SK-N-SH treated with all-trans-retinoic acid at 6 μM for 48 hours (cell line): ENCODE data around the gene ACOXL.

Experiments
- ATAC-seq: fragments of 200-7000 bp; cut with Tn5 transposase; 3 replicates; pipeline ENCODE4 v1.9.1; 2020; ENCODE audit warnings: mild to moderate bottlenecking, moderate library complexity
- ARNTL ChIP-seq: fragments of 450-650 bp; formaldehyde crosslinking; IDR thresholded peaks from 2 replicates; pipeline ENCODE4 v1.5.0; 2020; ENCODE audit warnings: low read depth, mild to moderate bottlenecking, moderate library complexity, borderline replicate concordance
- BACH2 ChIP-seq: fragments of 250-450 bp; sonication (Bioruptor Pico); IDR thresholded peaks from 2 replicates; pipeline ENCODE4 v1.9.0; 2021; ENCODE audit warnings: mild to moderate bottlenecking, borderline replicate concordance
- CREB5 ChIP-seq: fragments of 250-450 bp; sonication (Bioruptor Pico); IDR thresholded peaks from 2 replicates; pipeline ENCODE4 v1.5.1; 2020; ENCODE audit warnings: low read depth, mild to moderate bottlenecking, moderate library complexity
- CSDC2 ChIP-seq: fragments of 250-450 bp; sonication (Bioruptor Pico); IDR thresholded peaks from 2 replicates; pipeline ENCODE4 v1.5.0; 2020; ENCODE audit warnings: mild to moderate bottlenecking, moderate library complexity
- ESRRG ChIP-seq: fragments of 250-450 bp; sonication (Bioruptor Pico); IDR thresholded peaks from 2 replicates; pipeline ENCODE4 v1.6.1; 2021; ENCODE audit warnings: mild to moderate bottlenecking
- GLIS3 ChIP-seq: fragments of 250-450 bp; sonication (Bioruptor Pico); IDR thresholded peaks from 2 replicates; pipeline ENCODE4 v1.5.0; 2020; ENCODE audit warnings: mild to moderate bottlenecking, moderate library complexity
- ISL1 ChIP-seq: fragments of 250-450 bp; sonication (Bioruptor Pico); IDR thresholded peaks from 2 replicates; pipeline ENCODE4 v2.1.2; 2022; ENCODE audit warnings: mild to moderate bottlenecking, moderate library complexity
- PATZ1 ChIP-seq: fragments of 250-450 bp; sonication (Bioruptor Pico); IDR thresholded peaks from 2 replicates; pipeline ENCODE4 v1.8.0; 2020; ENCODE audit warnings: mild to moderate bottlenecking, moderate library complexity, borderline replicate concordance
- POU6F1 ChIP-seq: fragments of 250-450 bp; sonication (Bioruptor Pico); IDR thresholded peaks from 2 replicates; pipeline ENCODE4 v1.8.0; 2021; ENCODE audit warnings: low read depth, mild to moderate bottlenecking, moderate library complexity, borderline replicate concordance
- PPARA ChIP-seq: fragments of 250-450 bp; sonication (Bioruptor Pico); IDR thresholded peaks from 2 replicates; pipeline ENCODE4 v1.5.0; 2020; ENCODE audit warnings: mild to moderate bottlenecking, borderline replicate concordance
- RARB ChIP-seq: fragments of 250-450 bp; sonication (Bioruptor Pico); IDR thresholded peaks from 2 replicates; pipeline ENCODE4 v1.8.0; 2021; ENCODE audit warnings: mild to moderate bottlenecking, moderate library complexity
- SNAI2 ChIP-seq: fragments of 250-450 bp; sonication (Bioruptor Pico); IDR thresholded peaks from 2 replicates; pipeline ENCODE4 v1.5.0; 2020; ENCODE audit warnings: mild to moderate bottlenecking, moderate library complexity
- TCF4 ChIP-seq: fragments of 250-450 bp; sonication (Bioruptor Pico); IDR thresholded peaks from 2 replicates; pipeline ENCODE4 v1.8.0; 2021; ENCODE audit warnings: mild to moderate bottlenecking, moderate library complexity, borderline replicate concordance
- TOX ChIP-seq: fragments of 250-450 bp; sonication (Bioruptor Pico); IDR thresholded peaks from 2 replicates; pipeline ENCODE4 v1.8.0; 2021; ENCODE audit warnings: mild to moderate bottlenecking, moderate library complexity, borderline replicate concordance
- ZC3H10 ChIP-seq: fragments of 250-450 bp; sonication (Bioruptor Pico); IDR thresholded peaks from 2 replicates; pipeline ENCODE4 v1.5.1; 2021; ENCODE audit warnings: mild to moderate bottlenecking, moderate library complexity
- ZFP3 ChIP-seq: fragments of 250-450 bp; sonication (Bioruptor Pico); IDR thresholded peaks from 2 replicates; pipeline ENCODE4 v1.5.0; 2020; ENCODE audit warnings: mild to moderate bottlenecking, moderate library complexity
- ZFP30 ChIP-seq: fragments of 450-650 bp; formaldehyde crosslinking; IDR thresholded peaks from 2 replicates; pipeline ENCODE4 v1.5.0; 2022; ENCODE audit warnings: mild to moderate bottlenecking, moderate library complexity
- ZNF70 ChIP-seq: fragments of 450-650 bp; formaldehyde crosslinking; IDR thresholded peaks from 2 replicates; pipeline ENCODE4 v1.5.0; 2020; ENCODE audit warnings: mild to moderate bottlenecking, moderate library complexity
- TF ChIP-seq, protein P1 (sequence below): fragments of 250-450 bp; sonication (Bioruptor Pico); IDR thresholded peaks from 2 replicates; pipeline ENCODE4 v1.5.0; 2020; ENCODE audit warnings: mild to moderate bottlenecking, moderate library complexity
- TF ChIP-seq, protein P2 (sequence below): fragments of 250-450 bp; sonication (Bioruptor Pico); IDR thresholded peaks from 2 replicates; pipeline ENCODE4 v1.5.1; 2021; ENCODE audit warnings: mild to moderate bottlenecking, moderate library complexity

ACOXL gene

DNA sequence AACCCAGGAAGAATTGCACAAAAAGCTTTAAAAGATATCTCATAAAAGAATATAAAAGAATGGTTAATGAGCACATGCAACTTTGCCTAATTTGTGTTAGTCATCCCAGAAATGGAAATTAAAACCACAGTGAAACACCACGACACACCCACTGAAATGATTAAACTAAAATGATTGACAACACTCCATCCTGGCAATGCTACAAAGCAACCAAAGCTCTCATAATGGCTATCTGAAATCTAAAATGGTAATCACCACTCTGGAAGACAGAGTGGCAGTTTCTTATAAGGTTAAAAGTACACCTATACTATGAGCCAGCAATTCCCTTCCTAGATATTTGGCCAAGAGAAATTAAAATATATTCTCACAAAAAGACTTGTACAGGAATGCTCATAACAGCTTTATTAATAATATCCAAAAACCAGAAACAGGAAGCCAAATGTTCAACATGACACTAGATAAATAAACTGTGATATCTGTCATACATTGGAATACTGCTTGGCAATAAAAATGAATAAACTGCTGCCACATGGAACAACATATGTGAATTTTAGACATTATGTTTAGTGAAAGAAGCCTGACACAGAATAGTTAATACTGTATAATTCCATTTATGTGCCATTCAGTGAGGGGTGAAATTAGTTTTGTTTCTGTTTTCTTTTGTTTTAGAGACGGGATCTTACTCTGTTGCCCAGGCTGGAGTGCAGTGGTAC lies 283.1 kb downstream of the ACOXL start:
- ATAC-seq, result no peak
- TF ChIP-seq BACH2 (CRISPR knock-in tag), result no peak
- TF ChIP-seq POU6F1 (CRISPR knock-in tag), result no peak
- no peak for TF ChIP-seq ESRRG
- no peak for TF ChIP-seq TCF4 (CRISPR knock-in tag)
- TF ChIP-seq, protein P1, sequence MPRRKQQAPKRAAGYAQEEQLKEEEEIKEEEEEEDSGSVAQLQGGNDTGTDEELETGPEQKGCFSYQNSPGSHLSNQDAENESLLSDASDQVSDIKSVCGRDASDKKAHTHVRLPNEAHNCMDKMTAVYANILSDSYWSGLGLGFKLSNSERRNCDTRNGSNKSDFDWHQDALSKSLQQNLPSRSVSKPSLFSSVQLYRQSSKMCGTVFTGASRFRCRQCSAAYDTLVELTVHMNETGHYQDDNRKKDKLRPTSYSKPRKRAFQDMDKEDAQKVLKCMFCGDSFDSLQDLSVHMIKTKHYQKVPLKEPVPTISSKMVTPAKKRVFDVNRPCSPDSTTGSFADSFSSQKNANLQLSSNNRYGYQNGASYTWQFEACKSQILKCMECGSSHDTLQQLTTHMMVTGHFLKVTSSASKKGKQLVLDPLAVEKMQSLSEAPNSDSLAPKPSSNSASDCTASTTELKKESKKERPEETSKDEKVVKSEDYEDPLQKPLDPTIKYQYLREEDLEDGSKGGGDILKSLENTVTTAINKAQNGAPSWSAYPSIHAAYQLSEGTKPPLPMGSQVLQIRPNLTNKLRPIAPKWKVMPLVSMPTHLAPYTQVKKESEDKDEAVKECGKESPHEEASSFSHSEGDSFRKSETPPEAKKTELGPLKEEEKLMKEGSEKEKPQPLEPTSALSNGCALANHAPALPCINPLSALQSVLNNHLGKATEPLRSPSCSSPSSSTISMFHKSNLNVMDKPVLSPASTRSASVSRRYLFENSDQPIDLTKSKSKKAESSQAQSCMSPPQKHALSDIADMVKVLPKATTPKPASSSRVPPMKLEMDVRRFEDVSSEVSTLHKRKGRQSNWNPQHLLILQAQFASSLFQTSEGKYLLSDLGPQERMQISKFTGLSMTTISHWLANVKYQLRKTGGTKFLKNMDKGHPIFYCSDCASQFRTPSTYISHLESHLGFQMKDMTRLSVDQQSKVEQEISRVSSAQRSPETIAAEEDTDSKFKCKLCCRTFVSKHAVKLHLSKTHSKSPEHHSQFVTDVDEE (CRISPR knock-in tag), result no peak
- TF ChIP-seq TOX (CRISPR knock-in tag), result no peak
- TF ChIP-seq, protein P2, sequence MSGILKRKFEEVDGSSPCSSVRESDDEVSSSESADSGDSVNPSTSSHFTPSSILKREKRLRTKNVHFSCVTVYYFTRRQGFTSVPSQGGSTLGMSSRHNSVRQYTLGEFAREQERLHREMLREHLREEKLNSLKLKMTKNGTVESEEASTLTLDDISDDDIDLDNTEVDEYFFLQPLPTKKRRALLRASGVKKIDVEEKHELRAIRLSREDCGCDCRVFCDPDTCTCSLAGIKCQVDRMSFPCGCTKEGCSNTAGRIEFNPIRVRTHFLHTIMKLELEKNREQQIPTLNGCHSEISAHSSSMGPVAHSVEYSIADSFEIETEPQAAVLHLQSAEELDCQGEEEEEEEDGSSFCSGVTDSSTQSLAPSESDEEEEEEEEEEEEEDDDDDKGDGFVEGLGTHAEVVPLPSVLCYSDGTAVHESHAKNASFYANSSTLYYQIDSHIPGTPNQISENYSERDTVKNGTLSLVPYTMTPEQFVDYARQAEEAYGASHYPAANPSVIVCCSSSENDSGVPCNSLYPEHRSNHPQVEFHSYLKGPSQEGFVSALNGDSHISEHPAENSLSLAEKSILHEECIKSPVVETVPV, result no peak
- no peak for TF ChIP-seq GLIS3 (CRISPR knock-in tag)
- no peak for TF ChIP-seq ZC3H10 (CRISPR knock-in tag)
- TF ChIP-seq RARB, result no peak
- no peak for TF ChIP-seq ARNTL (CRISPR knock-in tag)
- no peak for TF ChIP-seq ZFP30
- no peak for TF ChIP-seq ZFP3
- no peak for TF ChIP-seq PPARA (CRISPR knock-in tag)
- TF ChIP-seq CSDC2 (CRISPR knock-in tag), result no peak
- no peak for TF ChIP-seq PATZ1 (CRISPR knock-in tag)
- no peak for TF ChIP-seq SNAI2
- no peak for TF ChIP-seq CREB5 (CRISPR knock-in tag)
- no peak for TF ChIP-seq ZNF70
- no peak for TF ChIP-seq ISL1
- TF ChIP-seq, all 23 proteins: peak for 0

DNA sequence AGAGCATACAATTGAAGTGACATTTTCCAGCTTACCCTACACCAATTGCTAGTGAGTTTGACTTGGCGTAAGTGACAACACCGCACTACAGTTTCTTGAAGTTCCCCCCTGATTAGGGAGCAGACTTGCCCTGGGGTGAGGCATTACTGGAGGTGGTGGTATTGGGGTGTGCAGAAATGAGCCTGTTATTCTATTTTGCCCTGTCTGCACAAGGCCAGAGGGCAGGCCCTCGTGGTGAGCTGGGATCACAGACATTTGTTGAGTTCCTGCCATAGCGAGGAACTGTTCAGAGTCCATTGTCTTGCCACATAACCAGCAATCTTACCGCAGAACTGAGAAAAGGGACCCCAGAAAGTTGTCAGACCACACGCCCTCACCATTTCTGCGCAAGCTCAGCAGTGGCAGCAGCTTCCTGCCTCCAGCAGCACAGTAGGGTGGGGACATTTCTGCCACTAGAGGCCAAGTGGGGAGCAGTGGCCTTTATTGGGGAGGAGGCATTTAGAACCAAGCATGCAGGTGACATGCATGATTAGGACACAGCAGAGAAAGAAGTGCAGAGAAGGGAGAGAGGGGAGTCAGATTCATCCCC lies 284.8 kb downstream of the ACOXL start:
- TF ChIP-seq ZFP30 (no peak), RARB (no peak), ISL1 (no peak), GLIS3 (CRISPR knock-in tag) (no peak), ZNF70 (no peak), SNAI2 (no peak), PATZ1 (CRISPR knock-in tag) (no peak), ESRRG (no peak), TOX (CRISPR knock-in tag) (no peak)
- no peak for ATAC-seq
